HG02678 (cell line): Measurements from ENCODE around the gene ENOPH1.

Source experiments
- ATAC-seq: cut with Tn5 transposase; IDR thresholded peaks from one replicate; pipeline ENCODE4 v1.9.1; 2021; ENCODE audit warnings: mild to moderate bottlenecking, moderate library complexity; ENCODE audit not compliant: unreplicated experiment

The ENOPH1 gene

DNA sequence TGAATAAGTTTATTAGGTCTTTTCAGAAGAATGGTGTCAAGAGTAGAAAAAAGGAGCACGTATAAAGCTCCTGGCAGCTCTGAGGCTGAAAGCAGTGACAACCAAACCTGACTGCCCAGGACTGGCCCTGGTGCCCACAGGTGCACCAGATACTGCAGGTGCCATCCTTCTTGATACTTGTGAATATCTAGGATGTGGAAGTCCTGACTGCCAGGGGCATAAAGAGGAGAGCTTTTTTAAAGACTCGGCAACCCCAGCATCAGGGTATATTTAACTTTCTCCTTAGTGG lies 70.7 kb downstream of the ENOPH1 start:
- no peak for ATAC-seq

DNA sequence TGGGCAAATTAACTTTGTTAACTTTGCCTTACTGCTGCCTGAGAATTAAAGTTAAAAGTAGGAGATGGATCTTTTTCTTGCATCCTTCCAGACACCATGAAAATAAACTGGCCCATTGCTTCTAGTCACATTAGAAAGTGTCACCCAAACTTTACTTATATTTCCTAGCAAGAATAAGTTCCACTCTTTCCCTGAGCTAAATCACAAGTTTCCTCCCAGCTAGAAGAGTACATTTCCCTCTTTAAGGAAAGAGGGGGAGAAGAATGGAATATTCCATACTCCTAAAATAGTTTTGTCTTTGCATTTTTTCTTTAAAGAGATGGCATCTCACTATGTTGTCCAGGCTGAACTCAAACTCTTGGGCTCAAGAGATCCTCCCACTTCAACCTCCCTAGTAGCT lies 77.6 kb downstream of the ENOPH1 start:
- ATAC-seq: no peak

DNA sequence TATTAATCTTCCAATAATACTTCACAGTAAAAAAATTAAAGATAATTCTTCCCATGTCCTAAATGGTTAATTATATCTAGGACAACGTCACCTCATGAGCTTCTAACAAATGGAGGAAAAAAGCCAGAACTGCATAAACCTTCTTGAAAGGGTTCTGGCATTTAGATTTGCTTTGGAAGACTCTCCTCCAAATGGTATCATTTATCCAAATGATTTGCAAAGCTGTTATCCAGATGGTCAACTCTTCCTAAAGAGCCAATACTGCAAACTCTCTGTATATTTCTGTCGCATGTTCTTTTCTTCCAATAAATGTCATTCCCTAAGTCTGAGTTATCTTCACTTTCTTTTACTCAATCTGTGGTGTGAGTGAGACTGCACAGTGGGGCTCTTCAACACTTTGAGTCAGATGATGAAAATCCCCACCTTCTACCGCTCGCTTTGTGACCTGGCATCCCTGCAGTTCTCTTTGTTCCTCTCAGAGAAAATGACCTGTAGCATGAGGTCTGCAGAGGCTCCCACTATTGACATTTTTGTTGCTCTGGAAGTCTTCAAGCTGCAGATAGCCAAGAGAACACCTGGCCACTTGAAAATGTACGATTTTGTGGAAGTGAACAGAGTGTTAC lies 78.5 kb downstream of the ENOPH1 start:
- ATAC-seq: no peak

DNA sequence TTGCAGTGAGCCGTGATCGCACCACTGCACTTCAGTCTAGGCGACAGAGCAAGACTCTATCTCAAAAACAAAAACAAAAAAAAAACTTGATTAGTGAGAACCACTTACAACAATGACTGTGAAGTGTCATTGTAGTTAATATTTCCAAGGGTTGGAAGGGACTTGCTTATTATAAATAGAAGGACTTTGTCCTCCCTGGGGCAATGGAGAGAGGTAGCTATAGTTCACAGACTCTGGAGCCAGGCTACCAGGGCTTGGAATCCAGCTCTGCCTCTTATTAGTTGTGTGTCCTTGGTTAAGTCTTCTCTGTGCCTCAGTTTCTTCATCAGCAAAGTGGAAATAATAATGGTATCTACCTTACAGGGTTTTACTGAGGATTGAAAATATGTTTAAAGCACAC lies 79.8 kb downstream of the ENOPH1 start:
- ATAC-seq: no peak
